NOMO-1 (cell line): ENCODE results near the gene SGTA.
"Not testable (repeated sequence)": the region's sequence is repeated elsewhere in the genome, so short reads cannot be mapped to it uniquely, and the experiment has no call there.

Experiments used
- DNase-seq, 2 experiments: peaks; one replicate each; lab custom pipeline; 2025; ENCODE audit not compliant: unreplicated experiment in 2 of 2; lab: John Stamatoyannopoulos, UW

Gene SGTA

DNA sequence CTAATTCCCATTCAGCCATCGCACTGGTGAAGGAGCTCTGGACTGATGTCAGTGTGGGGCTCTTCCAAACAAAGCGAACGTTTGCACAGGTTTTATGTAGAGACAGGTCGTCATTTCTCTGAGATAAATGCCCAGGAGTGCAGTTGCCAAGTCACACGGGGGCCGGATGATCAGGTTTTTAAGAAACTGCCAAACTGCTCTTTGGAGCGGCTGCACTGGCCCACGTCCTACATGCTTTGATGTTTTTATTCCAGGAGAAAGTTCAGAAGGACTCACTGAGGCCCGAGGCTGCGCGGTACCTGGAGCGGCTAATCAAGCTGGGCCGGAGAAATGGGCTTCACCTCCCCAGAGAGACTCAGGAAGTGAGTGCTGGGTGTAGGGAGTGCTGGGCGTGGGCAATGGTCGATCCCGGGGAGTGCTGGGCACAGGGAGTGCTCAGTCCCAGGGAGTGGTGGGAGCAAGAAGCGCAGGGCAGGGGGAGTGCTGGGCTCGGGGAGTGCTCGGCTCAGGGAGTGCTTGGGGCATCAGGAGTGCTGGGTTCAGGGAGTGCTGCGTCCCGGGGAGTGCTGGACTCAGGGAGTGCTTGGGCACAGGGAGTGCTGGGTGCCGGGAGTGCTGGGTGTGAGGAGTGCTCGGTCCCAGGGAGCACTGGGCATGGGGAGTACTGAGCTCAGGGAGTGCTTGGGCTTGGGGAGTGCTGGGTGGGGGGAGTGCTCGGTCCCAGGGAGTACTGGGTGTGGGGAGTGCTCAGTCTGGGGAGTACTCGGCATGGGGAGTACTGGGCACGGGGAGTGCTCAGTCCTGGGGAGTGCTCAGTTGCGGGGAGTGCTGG, 13.0 kb upstream of the SGTA start:
- no peak for DNase-seq

DNA sequence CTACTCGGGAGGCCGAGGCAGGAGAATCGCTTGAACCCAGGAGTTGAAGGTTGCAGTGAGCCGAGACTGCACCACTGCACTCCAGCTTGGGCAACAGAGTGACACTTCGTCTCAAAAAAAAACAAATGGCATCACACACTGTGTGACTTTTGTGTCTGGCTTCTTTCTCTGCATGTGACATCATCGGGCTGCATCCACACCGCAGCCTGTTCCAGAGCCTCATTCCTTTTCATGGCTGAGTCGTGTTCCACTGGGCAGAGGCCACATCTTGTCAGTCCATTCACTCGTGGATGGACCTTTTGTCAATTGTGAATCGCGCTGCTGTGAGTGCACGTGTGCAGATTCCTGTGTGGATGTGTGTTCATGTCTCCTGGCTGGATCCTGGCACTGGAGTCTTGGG, 10.5 kb upstream of the SGTA start:
- DNase-seq, result no peak

GRCh38 chr19:2793126-2793525, 10.1 kb upstream of the SGTA start:
- no peak for DNase-seq

GRCh38 chr19:2792666-2793065, 9.6 kb upstream of the SGTA start:
- DNase-seq, result not testable (repeated sequence)

DNA sequence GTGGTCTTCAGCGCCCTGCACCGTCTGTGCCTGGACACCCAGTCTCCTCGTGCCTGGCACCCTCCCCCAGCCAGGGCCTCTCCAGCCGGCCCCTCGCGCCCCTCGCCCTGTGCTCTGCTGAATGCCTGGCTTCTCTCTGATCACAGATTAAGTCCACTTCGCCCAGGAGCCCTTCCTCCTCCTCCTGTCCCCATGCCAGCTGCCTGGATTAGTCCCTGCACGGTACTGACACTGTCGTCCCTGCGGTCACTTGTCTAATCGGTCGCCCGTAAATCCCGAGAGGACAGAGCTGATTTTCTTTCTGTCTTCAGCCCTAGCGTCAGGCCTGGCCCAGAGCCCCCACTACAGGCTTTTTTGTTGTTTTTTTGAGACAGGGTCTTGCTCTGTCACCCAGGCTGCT, 8.8 kb upstream of the SGTA start:
- DNase-seq, result no peak

- DNase-seq, result no peak
These were observed 8.4 kb upstream of the SGTA start for GRCh38 chr19:2791440-2791839.

DNA sequence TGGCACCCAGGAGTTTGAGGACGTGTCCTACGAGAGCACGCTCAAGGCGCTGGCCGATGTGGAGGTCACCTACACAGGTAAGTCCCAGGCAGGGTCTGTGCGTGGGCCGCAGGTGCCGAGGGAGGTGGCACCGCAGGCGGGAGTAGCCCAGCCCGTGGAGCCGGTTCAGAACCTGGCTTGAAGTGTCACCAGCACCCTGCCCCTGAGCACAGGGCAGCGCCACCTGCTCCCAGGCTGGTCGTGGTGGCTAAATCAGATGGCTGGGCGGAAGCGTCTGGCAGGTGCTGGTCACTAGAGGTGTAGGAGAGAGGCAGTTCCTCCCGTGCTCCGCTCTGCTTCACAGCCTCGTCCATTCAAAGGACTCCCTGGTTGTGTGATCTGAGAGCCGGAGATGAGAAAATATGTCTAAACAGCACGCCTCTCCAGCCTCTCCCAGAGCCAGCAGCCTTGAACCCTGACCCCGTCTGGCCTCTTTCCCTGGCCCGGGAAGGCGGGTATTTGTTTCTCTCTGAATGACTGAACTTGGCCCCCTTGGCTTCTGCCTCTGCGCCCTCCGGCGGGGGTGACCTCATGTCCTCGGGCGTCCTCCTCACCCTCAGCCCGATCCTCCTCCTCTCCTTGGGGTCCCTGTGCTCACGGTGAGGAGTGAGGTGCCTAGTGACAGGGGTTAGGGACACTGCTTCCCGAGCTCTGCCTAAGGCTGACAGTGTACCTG, 7.6 kb upstream of the SGTA start:
- no peak for DNase-seq

DNA sequence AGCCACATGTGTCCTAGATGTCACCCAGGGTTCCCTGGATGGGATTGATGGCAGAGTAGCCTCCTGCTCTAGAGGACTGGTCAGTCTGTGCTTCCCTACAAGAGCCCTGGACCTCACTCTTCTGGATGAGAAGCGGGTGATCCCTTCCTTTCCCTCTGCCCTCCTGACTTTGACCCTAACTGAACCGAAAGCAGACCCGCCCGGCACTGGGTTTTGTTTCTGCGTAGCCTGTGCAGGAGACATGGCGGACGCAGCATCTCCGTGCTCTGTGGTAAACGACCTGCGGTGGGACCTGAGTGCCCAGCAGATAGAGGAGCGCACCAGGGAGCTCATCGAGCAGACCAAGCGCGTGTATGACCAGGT, 7.1 kb upstream of the SGTA start:
- no peak for DNase-seq

GRCh38 chr19:2788237-2788636, 5.2 kb upstream of the SGTA start:
- no peak for DNase-seq

DNA sequence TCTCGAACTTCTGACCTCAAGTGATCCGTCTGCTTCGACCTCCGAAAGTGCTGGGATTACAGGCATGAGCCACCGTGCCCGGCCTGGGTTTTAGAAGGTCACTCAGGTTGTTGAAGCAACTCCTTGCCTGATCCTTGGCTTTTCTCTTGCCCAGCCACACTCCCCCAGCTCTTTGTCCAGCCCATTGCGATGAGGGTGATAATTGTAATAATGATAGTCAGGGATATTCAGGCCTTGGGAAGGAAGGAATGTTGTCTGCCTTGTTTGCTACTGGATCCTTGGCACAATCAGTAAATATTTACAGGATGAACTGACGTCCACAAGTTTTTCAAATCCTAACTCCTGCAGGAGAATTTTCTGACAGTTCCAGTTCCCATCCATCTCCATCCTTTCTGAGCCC, 4.0 kb upstream of the SGTA start:
- no peak for DNase-seq

- DNase-seq, result peak; percentile 98 to 99
These were observed 2.3 kb upstream of the SGTA start, which contains the start of gene THOP1 for GRCh38 chr19:2785244-2785997. Gene THOP1, plus strand, starts transcription at chr19:2785503. Its CDS starts 160 bp downstream, at chr19:2785663.

- no peak for DNase-seq
These were observed 690 bp upstream of the SGTA start for GRCh38 chr19:2783781-2784145.

- DNase-seq, result no peak
These were observed 641 bp downstream of the SGTA start for GRCh38 chr19:2782329-2782935.

GRCh38 chr19:2780284-2780683, 2.8 kb downstream of the SGTA start:
- DNase-seq, result no peak

DNA sequence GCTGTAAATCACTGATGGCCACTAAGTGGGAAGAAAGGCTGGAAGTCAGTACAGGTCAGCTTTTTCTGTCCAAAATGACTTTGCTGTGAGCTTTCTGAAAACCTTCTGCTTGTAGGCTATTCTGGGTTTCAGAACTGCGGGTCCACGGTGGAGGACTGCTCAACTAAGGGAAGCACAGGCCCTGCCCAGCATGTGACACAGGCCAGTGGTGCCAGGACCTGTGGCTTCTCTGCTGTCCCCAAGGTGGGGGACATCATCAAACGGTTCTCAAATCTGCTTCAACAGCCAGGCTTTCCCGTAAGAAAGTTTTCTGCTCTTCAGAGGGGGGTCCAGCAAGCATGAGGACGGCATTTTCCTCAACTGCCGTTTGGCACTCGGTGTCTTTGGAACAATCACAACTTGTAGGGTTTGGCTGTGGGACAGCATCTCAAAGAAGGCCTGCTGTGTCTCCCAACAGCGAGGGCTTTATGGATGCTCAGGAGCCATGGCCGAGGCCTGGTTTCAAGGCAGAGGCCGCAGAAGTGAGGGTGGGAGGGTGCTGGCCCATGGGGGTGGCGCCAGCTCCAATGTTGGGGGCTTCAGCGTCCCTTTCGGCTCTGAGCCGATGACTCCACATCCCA, 3.8 kb downstream of the SGTA start:
- DNase-seq, result no peak

GRCh38 chr19:2777952-2778683, 5.0 kb downstream of the SGTA start:
- DNase-seq, result no peak

GRCh38 chr19:2775556-2776430, 7.3 kb downstream of the SGTA start:
- no peak for DNase-seq

GRCh38 chr19:2774953-2775555, 8.0 kb downstream of the SGTA start:
- DNase-seq, result no peak
